ENCODE measurements around the gene TCF23.

GRCh38 chr2:27174638-27175037 lies 25.8 kb downstream of the TCF23 start:
- no peak for TF ChIP-seq CTCF (IDR thresholded peaks at IDR 0.05)
- TF ChIP-seq PRRX2 (CRISPR knock-in tag; IDR thresholded peaks at IDR 0.05): no peak
- no peak for TF ChIP-seq CREM (CRISPR knock-in tag; IDR thresholded peaks at IDR 0.05)
- TF ChIP-seq HMGXB4 (CRISPR knock-in tag; IDR thresholded peaks at IDR 0.05): no peak
- TF ChIP-seq CREB1 (CRISPR knock-in tag; IDR thresholded peaks at IDR 0.05): no peak
- no peak for TF ChIP-seq ATF3 (CRISPR knock-in tag; conservative IDR thresholded peaks at IDR 0.05)
- no peak for TF ChIP-seq FOXK1 (CRISPR knock-in tag; IDR thresholded peaks at IDR 0.05)
- no peak for TF ChIP-seq GABPB1 (CRISPR knock-in tag; IDR thresholded peaks at IDR 0.05)
